ENCODE data around the gene EFEMP1.

EFEMP1 gene

DNA sequence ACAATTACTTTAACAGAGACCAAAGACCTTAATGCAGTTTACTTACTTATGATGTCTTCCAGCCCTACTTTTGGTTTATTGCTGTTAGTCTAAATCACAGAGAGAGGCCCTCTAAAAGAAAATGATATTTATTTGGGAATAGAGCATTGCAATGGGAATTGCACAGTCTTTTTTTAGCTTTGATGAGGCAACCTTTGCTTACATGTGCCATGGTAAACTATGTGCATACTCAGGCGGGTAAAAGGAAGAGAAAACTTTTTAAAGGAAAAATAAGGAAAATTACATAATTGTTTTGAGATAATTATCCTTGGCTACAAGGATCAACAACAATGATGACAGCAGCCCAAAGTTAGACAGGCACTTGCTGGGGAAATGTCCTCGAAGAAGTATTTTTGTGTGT lies 78.6 kb downstream of the EFEMP1 start:
- DNase-seq (no peak), ATAC-seq (ENCODE audit: insufficient read depth, low read depth) (no peak)
- TF ChIP-seq EZH2 (IDR thresholded peaks at IDR 0.05; ENCODE audit: borderline replicate concordance, low read depth, low read length, severe bottlenecking) (no peak), CTCF (IDR thresholded peaks at IDR 0.05; ENCODE audit: borderline replicate concordance, extremely low read depth, low read length, poor library complexity, severe bottlenecking) (no peak)
- Histone ChIP-seq H3K27ac (ENCODE audit: low read length) (no peak overlapping the region), H3K4me3 (ENCODE audit: low read depth in 1 of 2, low read length in 2 of 2) (no peak overlapping the region), H3K79me2 (ENCODE audit: insufficient read depth, low read length) (no peaks in the 10 kb centered on the region), H3K4me1 (ENCODE audit: insufficient read depth, low read length) (no peaks in the 10 kb centered on the region), H3K36me3 (ENCODE audit: insufficient read depth, low read length) (no peaks in the 10 kb centered on the region), H3K4me2 (ENCODE audit: insufficient read depth, low read length) (no peak overlapping the region), H3K27me3 (ENCODE audit: insufficient read depth, low read length, poor library complexity) (no peaks in the 10 kb centered on the region), H3K9me3 (ENCODE audit: insufficient read depth, low read length, severe bottlenecking) (no peaks in the 10 kb centered on the region), H2AFZ (ENCODE audit: low read depth, low read length) (no peak overlapping the region), H3K9ac (ENCODE audit: low read depth, low read length) (no peak overlapping the region), H4K20me1 (ENCODE audit: insufficient read depth, low read length) (no peaks in the 10 kb centered on the region)

DNA sequence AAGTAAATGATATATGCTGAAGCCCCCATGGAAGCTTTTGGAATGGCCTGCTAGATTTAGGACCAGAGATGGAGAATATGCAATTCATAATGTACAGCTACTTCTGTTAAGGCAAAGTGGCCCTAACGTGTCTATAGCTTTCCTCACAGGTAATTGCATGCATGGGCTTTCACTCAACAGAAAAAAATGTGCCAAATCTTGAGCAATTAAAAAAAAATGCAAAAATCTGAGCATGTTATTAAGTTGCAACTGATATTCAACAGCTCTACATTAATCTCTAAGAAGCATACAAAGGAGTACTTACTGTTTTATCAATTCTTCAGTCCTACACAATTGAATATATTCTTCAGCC lies 79.6 kb downstream of the EFEMP1 start:
- Histone ChIP-seq H3K36me3 (ENCODE audit: insufficient read depth, low read length) (no peaks in the 10 kb centered on the region), H3K4me3 (ENCODE audit: low read depth in 1 of 2, low read length in 2 of 2) (no peak overlapping the region), H3K4me1 (ENCODE audit: insufficient read depth, low read length) (no peaks in the 10 kb centered on the region), H3K9me3 (ENCODE audit: insufficient read depth, low read length, severe bottlenecking) (no peaks in the 10 kb centered on the region), H4K20me1 (ENCODE audit: insufficient read depth, low read length) (no peaks in the 10 kb centered on the region), H3K79me2 (ENCODE audit: insufficient read depth, low read length) (no peaks in the 10 kb centered on the region), H3K27ac (ENCODE audit: low read length) (no peak overlapping the region), H3K4me2 (ENCODE audit: insufficient read depth, low read length) (no peak overlapping the region), H3K27me3 (ENCODE audit: insufficient read depth, low read length, poor library complexity) (no peaks in the 10 kb centered on the region), H2AFZ (ENCODE audit: low read depth, low read length) (no peak overlapping the region), H3K9ac (ENCODE audit: low read depth, low read length) (no peak overlapping the region)
- TF ChIP-seq EZH2 (IDR thresholded peaks at IDR 0.05; ENCODE audit: borderline replicate concordance, low read depth, low read length, severe bottlenecking) (no peak), CTCF (IDR thresholded peaks at IDR 0.05; ENCODE audit: borderline replicate concordance, extremely low read depth, low read length, poor library complexity, severe bottlenecking) (no peak)
- DNase-seq: no peak
- no peak for ATAC-seq (ENCODE audit: insufficient read depth, low read depth)

- no peaks in the 10 kb centered on the region for H3K4me1 ChIP-seq (ENCODE audit: insufficient read depth, low read length)
- H3K27me3 ChIP-seq (ENCODE audit: insufficient read depth, low read length, poor library complexity): no peaks in the 10 kb centered on the region
- H3K27ac ChIP-seq (ENCODE audit: low read length): no peak overlapping the region
- TF ChIP-seq EZH2 (IDR thresholded peaks at IDR 0.05; ENCODE audit: borderline replicate concordance, low read depth, low read length, severe bottlenecking): no peak
- H2AFZ ChIP-seq (ENCODE audit: low read depth, low read length): no peak overlapping the region
- H3K9me3 ChIP-seq (ENCODE audit: insufficient read depth, low read length, severe bottlenecking): no peaks in the 10 kb centered on the region
- ATAC-seq (ENCODE audit: insufficient read depth, low read depth) (no peak), DNase-seq (no peak)
- H3K4me2 ChIP-seq (ENCODE audit: insufficient read depth, low read length): no peak overlapping the region
- H3K36me3 ChIP-seq (ENCODE audit: insufficient read depth, low read length): no peaks in the 10 kb centered on the region
- no peak overlapping the region for H3K9ac ChIP-seq (ENCODE audit: low read depth, low read length)
- H3K4me3 ChIP-seq (ENCODE audit: low read depth in 1 of 2, low read length in 2 of 2): no peak overlapping the region
- H4K20me1 ChIP-seq (ENCODE audit: insufficient read depth, low read length): no peaks in the 10 kb centered on the region
- no peaks in the 10 kb centered on the region for H3K79me2 ChIP-seq (ENCODE audit: insufficient read depth, low read length)
These were observed 80.2 kb downstream of the EFEMP1 start for GRCh38 chr2:55843096-55843993.

DNA sequence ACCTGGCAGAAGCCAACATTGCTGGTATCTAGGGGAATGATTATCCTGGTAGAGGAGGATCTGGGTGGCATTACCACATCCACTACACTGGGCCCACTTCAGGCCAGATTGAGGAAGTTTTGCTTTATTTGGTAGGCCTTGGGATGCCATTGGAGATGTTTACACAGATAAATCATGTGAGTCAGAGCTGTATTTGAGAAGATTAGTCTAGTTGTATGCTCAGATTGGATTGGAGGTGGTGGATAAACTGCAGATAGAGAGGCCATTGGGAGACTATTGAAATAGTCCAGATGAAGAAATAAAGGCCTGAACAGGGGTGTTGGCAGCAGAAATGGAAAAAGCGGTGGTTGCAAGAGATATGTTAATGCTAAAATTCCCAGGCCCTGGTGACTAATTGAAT lies 81.5 kb downstream of the EFEMP1 start:
- H3K27me3 ChIP-seq (ENCODE audit: insufficient read depth, low read length, poor library complexity): no peaks in the 10 kb centered on the region
- no peaks in the 10 kb centered on the region for H3K36me3 ChIP-seq (ENCODE audit: insufficient read depth, low read length)
- no peak overlapping the region for H3K9ac ChIP-seq (ENCODE audit: low read depth, low read length)
- no peaks in the 10 kb centered on the region for H3K79me2 ChIP-seq (ENCODE audit: insufficient read depth, low read length)
- ATAC-seq (ENCODE audit: insufficient read depth, low read depth) (no peak), DNase-seq (no peak)
- H3K27ac ChIP-seq (ENCODE audit: low read length): no peak overlapping the region
- H3K9me3 ChIP-seq (ENCODE audit: insufficient read depth, low read length, severe bottlenecking): no peaks in the 10 kb centered on the region
- TF ChIP-seq CTCF (IDR thresholded peaks at IDR 0.05; ENCODE audit: borderline replicate concordance, extremely low read depth, low read length, poor library complexity, severe bottlenecking) (no peak), EZH2 (IDR thresholded peaks at IDR 0.05; ENCODE audit: borderline replicate concordance, low read depth, low read length, severe bottlenecking) (no peak)
- no peak overlapping the region for H3K4me3 ChIP-seq (ENCODE audit: low read depth in 1 of 2, low read length in 2 of 2)
- no peaks in the 10 kb centered on the region for H3K4me1 ChIP-seq (ENCODE audit: insufficient read depth, low read length)
- no peak overlapping the region for H3K4me2 ChIP-seq (ENCODE audit: insufficient read depth, low read length)
- H2AFZ ChIP-seq (ENCODE audit: low read depth, low read length): no peak overlapping the region
- no peaks in the 10 kb centered on the region for H4K20me1 ChIP-seq (ENCODE audit: insufficient read depth, low read length)

Data from DND-41 (cell line).